Measurements from ENCODE around the gene CRIP3. TPM values are rescaled to one million over a fixed set of nuclear protein-coding genes. Genes with fewer than 3 reads are reported as not detected.
A peak's percentile ranks its signal among the peaks of the same experiment; 100 is the strongest.

The CRIP3 gene
- total and polyA plus RNA-seq, 2 of the 13 experiments (the other 11 are each of a cell fraction or from before 2014, with no cell fraction given): 6.3 to 9.3 TPM

- no peak for TF ChIP-seq GTF3A (CRISPR knock-in tag; conservative IDR thresholded peaks at IDR 0.05)
- peak; percentile 52 for TF ChIP-seq CTCF (CRISPR knock-in tag; IDR thresholded peaks at IDR 0.05)
- no peak for TF ChIP-seq MXD1 (CRISPR knock-in tag; IDR thresholded peaks at IDR 0.05)
- TF ChIP-seq SIX4 (CRISPR knock-in tag; IDR thresholded peaks at IDR 0.05): no peak
- 0 out of 2 replicates have a peak, but pooled peaks have one; percentile 42 for TF ChIP-seq ZNF414 (CRISPR knock-in tag; IDR thresholded peaks at IDR 0.05)
- no peak for TF ChIP-seq MTF2 (CRISPR knock-in tag; IDR thresholded peaks at IDR 0.05; ENCODE audit: borderline replicate concordance)
- peak; percentile 85 for TF ChIP-seq ZNF264 (CRISPR knock-in tag; IDR thresholded peaks at IDR 0.05)
- TF ChIP-seq PHF5A (CRISPR knock-in tag; IDR thresholded peaks at IDR 0.05; ENCODE audit: low read depth, unreplicated experiment): no peak
- TF ChIP-seq ZNF672 (CRISPR knock-in tag; IDR thresholded peaks at IDR 0.05): no peak
- TF ChIP-seq KDM3A (CRISPR knock-in tag; IDR thresholded peaks at IDR 0.05; ENCODE audit: low read depth): peak; percentile 60; the same call in 1 of the 2 replicates
- no peak; the same call in 1 of the 2 replicates for TF ChIP-seq FOXC1 (CRISPR knock-in tag; IDR thresholded peaks at IDR 0.05; ENCODE audit: borderline replicate concordance)
- no peak for TF ChIP-seq NFE2L2 (IDR thresholded peaks at IDR 0.05; ENCODE audit: low read length)
- peak; percentile 91 for TF ChIP-seq ZMYM3 (CRISPR knock-in tag; IDR thresholded peaks at IDR 0.05)
- TF ChIP-seq ZNF564 (CRISPR knock-in tag; IDR thresholded peaks at IDR 0.05): 0 out of 2 replicates have a peak, but pooled peaks have one; percentile 75
- TF ChIP-seq ZNF354B (CRISPR knock-in tag; IDR thresholded peaks at IDR 0.05): no peak
- peak; percentile 78 for TF ChIP-seq ZMYM4 (CRISPR knock-in tag; IDR thresholded peaks at IDR 0.05)
- no peak for TF ChIP-seq JUND (CRISPR knock-in tag; IDR thresholded peaks at IDR 0.05)
- TF ChIP-seq GPBP1L1 (CRISPR knock-in tag; IDR thresholded peaks at IDR 0.05): no peak
- no peak for TF ChIP-seq ZNF329 (CRISPR knock-in tag; IDR thresholded peaks at IDR 0.05; ENCODE audit: low read depth)
- no peak for TF ChIP-seq SNAPC2 (CRISPR knock-in tag; IDR thresholded peaks at IDR 0.05)
- no peak for TF ChIP-seq ZSCAN29 (CRISPR knock-in tag; conservative IDR thresholded peaks at IDR 0.05)
- peak; percentile 84 for TF ChIP-seq HNF1B (CRISPR knock-in tag; IDR thresholded peaks at IDR 0.05)
- TF ChIP-seq ZNF18 (CRISPR knock-in tag; IDR thresholded peaks at IDR 0.05; ENCODE audit: insufficient replicate concordance): no peak
- peak; percentile 67; the same call in 1 of the 2 replicates for TF ChIP-seq KMT2A (CRISPR knock-in tag; IDR thresholded peaks at IDR 0.05)
- no peak for TF ChIP-seq RFXANK (CRISPR knock-in tag; IDR thresholded peaks at IDR 0.05)
These were observed 17.7 kb downstream of the CRIP3 start (continued) for GRCh38 chr6:43290905-43291355.
